Hepatocyte (in vitro differentiated cells): ENCODE results near the gene GREM2. TPM values are rescaled to one million over a fixed set of nuclear protein-coding genes. Genes with fewer than 3 reads are reported as not detected.

ENCODE experiments used
- DNase-seq: peaks from one replicate; pipeline ENCODE4 v3.0.0-alpha.2; 2016; ENCODE audit warnings: low spot score
- H2AFZ ChIP-seq: fragments of 200-600 bp; sonication (generic); 2 replicates; pipeline ENCODE4 v1.6.0; 2016; ENCODE audit warnings: antibody characterized with exemption, mild to moderate bottlenecking
- H3K27ac ChIP-seq: fragments of 200-600 bp; sonication (generic); 2 replicates; pipeline ENCODE4 v1.5.1; 2016; ENCODE audit warnings: mild to moderate bottlenecking
- H3K27me3 ChIP-seq: fragments of 200-600 bp; sonication (generic); 2 replicates; pipeline ENCODE4 v1.6.1; 2016
- H3K36me3 ChIP-seq: fragments of 200-600 bp; sonication (generic); replicated peaks from 2 replicates; pipeline ENCODE4 v1.5.1; 2016; ENCODE audit warnings: low read depth; ENCODE audit not compliant: insufficient read depth
- H3K4me1 ChIP-seq: fragments of 200-600 bp; sonication (generic); 2 replicates; pipeline ENCODE4 v1.5.1; 2016; ENCODE audit warnings: mild to moderate bottlenecking, moderate library complexity; ENCODE audit not compliant: insufficient read depth
- H3K4me2 ChIP-seq: fragments of 200-600 bp; sonication (generic); 2 replicates; pipeline ENCODE4 v1.6.0; 2016
- H3K4me3 ChIP-seq: fragments of 200-600 bp; sonication (generic); 2 replicates; pipeline ENCODE4 v1.5.1; 2016; ENCODE audit warnings: mild to moderate bottlenecking
- H3K79me2 ChIP-seq: fragments of 200-600 bp; sonication (generic); 2 replicates; pipeline ENCODE4 v1.6.0; 2017; ENCODE audit warnings: mild to moderate bottlenecking
- H3K9me2 ChIP-seq: fragments of 200-600 bp; sonication (generic); replicated peaks from 2 replicates; pipeline ENCODE4 v1.6.0; 2017; ENCODE audit warnings: mild to moderate bottlenecking; ENCODE audit not compliant: insufficient read depth
- H3K9me3 ChIP-seq: fragments of 200-600 bp; sonication (generic); 2 replicates; pipeline ENCODE4 v1.5.1; 2016; ENCODE audit warnings: low read depth, mild to moderate bottlenecking
- H4K20me1 ChIP-seq: fragments of 200-600 bp; sonication (generic); 2 replicates; pipeline ENCODE4 v1.6.0; 2016; ENCODE audit warnings: mild to moderate bottlenecking; ENCODE audit not compliant: insufficient read depth, poor library complexity, severe bottlenecking
- CTCF ChIP-seq: fragments of 200-600 bp; sonication (generic); IDR thresholded peaks from 2 replicates; pipeline ENCODE4 v1.5.1; 2016; ENCODE audit warnings: antibody characterized with exemption, mild to moderate bottlenecking; ENCODE audit not compliant: poor library complexity
- EZH2 ChIP-seq: fragments of 200-600 bp; sonication (generic); IDR thresholded peaks from 2 replicates; pipeline ENCODE4 v1.6.1; 2016; ENCODE audit warnings: antibody characterized with exemption, mild to moderate bottlenecking, borderline replicate concordance
- EZH2phosphoT487 ChIP-seq: fragments of 200-600 bp; sonication (generic); IDR thresholded peaks from one replicate; pipeline ENCODE4 v1.6.1; 2018; ENCODE audit warnings: antibody characterized with exemption, mild to moderate bottlenecking, low read depth, moderate library complexity; ENCODE audit not compliant: unreplicated experiment, severe bottlenecking
- WGBS: methylation state at CpG from one replicate; pipeline ENCODE4 v1.1.6; 2016; ENCODE audit warnings: low lambda C conversion rate; ENCODE audit errors: missing lambda C conversion rate; 5-methylcytosine and 5-hydroxymethylcytosine counted together
- polyA plus RNA-seq: library from polyadenylated mRNA; unstranded; fragments of >200 nt; fragmentation: Nextera tagmentation; extraction: Ambion mirVana; gene quantifications from 2 replicates; pipeline ENCODE4 v1.2.1, GENCODE V29; 2016
- total RNA-seq: library from RNA; depleted of rRNA; stranded (reverse); fragments of >200 nt; gene quantifications from 2 replicates; pipeline ENCODE4 v1.2.3, GENCODE V29; 2014

GREM2 gene
- total and polyA plus RNA-seq, 2 experiments from 2014 or later, result 3.3 to 5.6 TPM

DNA sequence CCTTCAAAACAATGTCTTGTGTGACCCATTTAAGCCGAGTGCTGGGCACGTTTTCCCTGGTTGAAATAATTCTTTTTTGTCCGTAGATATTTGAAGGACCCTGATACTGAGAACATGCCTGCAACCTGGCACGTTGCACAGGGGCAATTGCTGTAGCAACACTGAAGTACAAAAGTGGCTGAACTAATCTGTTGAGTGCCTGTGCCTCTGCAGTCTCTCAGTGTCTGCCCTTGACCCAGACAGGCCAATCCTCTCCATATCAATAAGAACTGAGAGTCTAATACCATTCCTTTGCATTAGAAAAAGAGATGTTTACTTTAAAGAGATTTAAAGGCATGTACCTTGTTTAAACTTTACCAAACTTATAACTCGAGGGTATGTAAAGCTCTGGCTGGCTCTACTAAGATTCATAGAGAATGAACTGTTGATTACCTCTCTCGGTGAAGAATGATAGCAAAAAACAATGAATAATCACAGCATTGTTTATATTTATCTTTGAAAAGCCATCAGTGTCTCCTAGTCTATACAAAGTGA, 2.4 kb downstream of the GREM2 start:
- WGBS, result 48% methylated on average over 6 of the region's 6 CpGs
- TF ChIP-seq CTCF (no peak), EZH2phosphoT487 (no peak), EZH2 (no peak)

DNA sequence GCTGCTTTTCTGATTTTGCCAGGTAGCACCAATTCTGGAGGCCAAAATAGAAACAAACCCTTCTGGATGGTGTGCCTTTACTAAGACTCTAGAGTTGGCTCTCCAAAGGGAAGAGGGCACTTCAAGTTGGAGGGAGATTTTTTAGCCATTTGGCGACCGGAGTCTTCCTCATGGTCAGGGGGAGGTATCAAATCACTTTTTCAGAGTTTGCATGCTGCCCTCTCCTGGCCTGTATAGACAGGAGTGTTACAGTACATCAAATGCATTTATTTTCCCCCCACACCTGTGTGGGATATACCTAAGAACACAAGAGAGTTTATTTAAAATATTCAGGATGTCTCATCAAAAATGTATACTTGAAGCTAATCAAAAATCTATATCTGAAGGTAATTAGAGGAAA, 3.2 kb downstream of the GREM2 start:
- Histone ChIP-seq H3K4me1 (peaks cover 10% of the 10 kb centered on the region), H3K4me3 (no peak overlapping the region), H3K27me3 (peaks cover 12% of the 10 kb centered on the region), H3K4me2 (no peak overlapping the region), H3K36me3 (no peaks in the 10 kb centered on the region), H3K27ac (no peak overlapping the region), H2AFZ (no peak overlapping the region), H3K9me2 (no peaks in the 10 kb centered on the region), H3K9me3 (no peaks in the 10 kb centered on the region), H4K20me1 (no peaks in the 10 kb centered on the region), H3K79me2 (peaks cover 2% of the 10 kb centered on the region)
- WGBS, result 39% methylated on average over 2 of the region's 2 CpGs
- TF ChIP-seq CTCF (peak; percentile 53), EZH2 (no peak)
- DNase-seq, result peak; percentile 18

More for the DNA sequence above, 2.4 kb downstream of the GREM2 start:
- H3K4me3 ChIP-seq, result peak overlapping the region; percentile 4
- H3K9me2 ChIP-seq, result no peaks in the 10 kb centered on the region
- no peaks in the 10 kb centered on the region for H3K9me3 ChIP-seq
- no peak overlapping the region for H3K27ac ChIP-seq
- H2AFZ ChIP-seq, result no peak overlapping the region
- peaks cover 10% of the 10 kb centered on the region for H3K4me1 ChIP-seq
- H3K4me2 ChIP-seq, result peak overlapping the region; percentile 87
- no peaks in the 10 kb centered on the region for H3K36me3 ChIP-seq
- no peaks in the 10 kb centered on the region for H4K20me1 ChIP-seq
- peaks cover 12% of the 10 kb centered on the region for H3K27me3 ChIP-seq
- no peak for DNase-seq
- H3K79me2 ChIP-seq, result peaks cover 2% of the 10 kb centered on the region

DNA sequence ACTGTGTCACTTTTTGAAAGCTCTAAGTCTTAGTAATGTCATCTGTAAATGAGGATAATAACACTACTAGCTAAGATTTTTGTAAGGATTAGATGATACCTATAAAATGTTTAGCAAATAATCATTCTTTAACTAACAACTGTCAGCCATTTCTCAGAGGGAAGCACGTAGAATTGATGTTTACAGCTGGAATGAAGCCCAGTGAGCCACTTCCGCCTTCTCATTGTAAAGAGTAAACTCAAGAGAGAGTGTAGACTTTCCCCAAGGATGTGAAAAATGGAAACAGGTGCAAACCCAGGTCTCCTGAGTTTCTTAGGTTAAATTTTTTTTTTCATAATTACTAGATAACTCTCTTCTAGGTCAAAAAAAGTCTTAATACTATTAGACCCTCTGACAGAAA, 4.9 kb downstream of the GREM2 start:
- no peaks in the 10 kb centered on the region for H3K9me2 ChIP-seq
- no peak overlapping the region for H3K27ac ChIP-seq
- peaks cover 2% of the 10 kb centered on the region for H3K79me2 ChIP-seq
- WGBS, result 64% methylated on average over 2 of the region's 2 CpGs
- H4K20me1 ChIP-seq, result no peaks in the 10 kb centered on the region
- no peaks in the 10 kb centered on the region for H3K36me3 ChIP-seq
- H3K27me3 ChIP-seq, result peaks cover 12% of the 10 kb centered on the region
- no peak for TF ChIP-seq CTCF
- TF ChIP-seq EZH2, result no peak
- no peak for TF ChIP-seq EZH2phosphoT487
- H2AFZ ChIP-seq, result no peak overlapping the region
- no peak for DNase-seq
- no peak overlapping the region for H3K4me3 ChIP-seq
- H3K4me2 ChIP-seq, result no peak overlapping the region
- no peaks in the 10 kb centered on the region for H3K9me3 ChIP-seq
- H3K4me1 ChIP-seq, result peaks cover 3% of the 10 kb centered on the region

GRCh38 chr1:240602189-240602588, 9.8 kb downstream of the GREM2 start:
- 75% methylated on average over 2 of the region's 2 CpGs for WGBS

More at GRCh38 chr1:240602189-240602588, 9.8 kb downstream of the GREM2 start:
- TF ChIP-seq EZH2phosphoT487 (no peak), CTCF (peak; percentile 41)
- no peak for DNase-seq
- Histone ChIP-seq H3K9me2 (no peaks in the 10 kb centered on the region), H3K9me3 (no peaks in the 10 kb centered on the region), H4K20me1 (no peaks in the 10 kb centered on the region), H3K4me3 (no peak overlapping the region), H3K4me2 (no peak overlapping the region), H3K27ac (no peak overlapping the region), H3K27me3 (no peaks in the 10 kb centered on the region), H3K79me2 (no peaks in the 10 kb centered on the region), H3K4me1 (peaks cover 9% of the 10 kb centered on the region), H3K36me3 (no peaks in the 10 kb centered on the region), H2AFZ (no peak overlapping the region)
